NCI-H2196 treated with DMSO at 0.1 percent for 48 hours (cell line): ENCODE measurements around the gene SPTBN5.

Source experiments
- DNase-seq: peaks from one replicate; lab custom pipeline; 2025; ENCODE audit not compliant: unreplicated experiment; lab: John Stamatoyannopoulos, UW

SPTBN5 gene

GRCh38 chr15:41868321-41868720 lies 25.5 kb downstream of the SPTBN5 start:
- no peak for DNase-seq

DNA sequence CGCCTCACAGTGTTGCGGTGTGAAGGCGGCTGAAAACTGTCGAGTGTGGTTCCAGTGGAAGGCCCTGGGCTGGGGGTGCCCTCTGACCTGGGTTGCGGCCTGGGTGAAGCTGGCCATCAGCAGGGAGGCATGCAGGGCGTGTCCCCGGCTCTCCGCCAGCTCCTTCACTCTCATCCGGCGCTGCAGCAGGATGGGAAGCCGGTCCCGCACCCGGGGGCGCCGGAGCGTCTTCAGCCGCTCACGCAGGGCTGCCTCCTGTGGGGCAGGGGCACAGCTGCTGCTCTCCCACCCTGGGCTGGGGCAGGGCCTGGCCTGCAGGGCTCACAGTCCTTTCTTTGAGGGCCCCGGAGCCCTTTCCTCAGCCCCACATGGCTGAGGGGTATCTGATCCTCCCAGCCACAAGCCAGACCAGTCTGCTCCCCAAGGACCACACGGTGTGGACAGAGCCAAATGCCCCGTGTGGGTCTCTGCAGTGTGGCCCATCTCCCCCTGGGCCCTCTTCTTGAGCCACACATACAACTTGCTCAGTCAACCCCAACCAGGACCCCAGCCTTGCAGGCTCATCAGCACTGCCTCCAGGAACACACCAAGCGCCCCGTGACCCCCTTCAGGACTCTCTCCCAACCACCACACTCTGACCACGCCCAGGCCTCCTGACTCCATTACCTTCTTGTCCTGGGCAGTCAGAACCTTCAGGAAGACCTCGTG lies 26.8 kb downstream of the SPTBN5 start:
- no peak for DNase-seq

GRCh38 chr15:41866263-41866703 lies 27.6 kb downstream of the SPTBN5 start:
- DNase-seq, result no peak

DNA sequence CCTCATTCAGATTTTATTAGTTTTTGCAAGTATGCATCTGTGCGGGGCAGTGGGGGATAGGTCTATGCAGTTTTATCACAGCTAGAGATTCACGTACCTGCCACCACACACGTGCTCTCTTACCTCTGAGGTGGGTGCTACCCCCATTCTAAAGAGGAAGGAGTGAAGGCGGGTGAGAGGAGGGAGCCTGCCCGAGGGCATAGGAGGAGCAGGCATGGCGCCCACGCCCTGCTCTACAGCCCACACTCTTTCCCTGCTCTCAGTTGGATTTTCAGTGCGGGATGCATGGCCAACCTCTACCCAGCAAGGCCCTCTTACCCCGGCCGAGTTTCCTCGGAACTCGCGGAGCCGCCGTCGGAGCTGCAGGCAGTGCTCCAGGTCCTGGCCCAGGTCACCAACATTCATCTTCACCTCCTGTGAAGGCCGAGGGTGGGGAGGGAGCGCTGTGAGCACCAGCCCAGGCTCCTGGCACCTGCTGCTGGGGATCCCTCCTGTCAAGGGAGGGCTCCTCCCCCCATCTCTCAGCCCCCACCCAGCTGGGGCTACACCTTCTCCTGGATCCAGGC lies 28.3 kb downstream of the SPTBN5 start:
- DNase-seq, result no peak

DNA sequence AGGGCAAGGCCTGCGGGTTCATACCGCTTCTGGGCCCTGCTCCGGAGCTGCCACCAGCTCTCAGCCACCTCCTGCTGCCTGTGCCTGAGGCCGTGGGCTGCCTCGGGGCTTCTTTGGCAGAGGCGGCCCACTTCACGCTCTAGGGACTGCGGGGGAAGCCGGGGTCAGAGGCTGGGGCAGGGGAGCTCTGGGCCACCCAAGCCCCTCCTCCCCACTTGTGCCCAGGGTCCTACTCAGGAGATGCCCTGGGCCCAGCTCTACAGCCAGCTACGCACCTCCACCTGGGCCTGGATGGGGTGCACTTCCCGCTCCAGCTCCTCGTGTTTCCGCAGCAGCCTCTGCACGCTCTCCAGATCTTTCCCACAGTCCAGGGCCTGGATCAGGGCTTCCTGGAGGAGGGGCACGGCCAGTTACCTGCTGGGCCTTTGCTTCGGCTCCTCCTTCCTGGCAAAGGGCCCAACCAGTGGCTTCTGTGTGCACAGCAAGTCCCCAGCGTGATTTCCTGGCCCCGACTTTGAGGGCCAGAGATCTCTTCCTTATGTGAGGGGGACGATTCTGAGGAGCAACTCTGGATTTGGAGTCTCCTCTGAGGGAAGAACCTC lies 31.2 kb downstream of the SPTBN5 start:
- no peak for DNase-seq

- DNase-seq, result no peak
Observed at GRCh38 chr15:41861736-41862356, 32.0 kb downstream of the SPTBN5 start.

DNA sequence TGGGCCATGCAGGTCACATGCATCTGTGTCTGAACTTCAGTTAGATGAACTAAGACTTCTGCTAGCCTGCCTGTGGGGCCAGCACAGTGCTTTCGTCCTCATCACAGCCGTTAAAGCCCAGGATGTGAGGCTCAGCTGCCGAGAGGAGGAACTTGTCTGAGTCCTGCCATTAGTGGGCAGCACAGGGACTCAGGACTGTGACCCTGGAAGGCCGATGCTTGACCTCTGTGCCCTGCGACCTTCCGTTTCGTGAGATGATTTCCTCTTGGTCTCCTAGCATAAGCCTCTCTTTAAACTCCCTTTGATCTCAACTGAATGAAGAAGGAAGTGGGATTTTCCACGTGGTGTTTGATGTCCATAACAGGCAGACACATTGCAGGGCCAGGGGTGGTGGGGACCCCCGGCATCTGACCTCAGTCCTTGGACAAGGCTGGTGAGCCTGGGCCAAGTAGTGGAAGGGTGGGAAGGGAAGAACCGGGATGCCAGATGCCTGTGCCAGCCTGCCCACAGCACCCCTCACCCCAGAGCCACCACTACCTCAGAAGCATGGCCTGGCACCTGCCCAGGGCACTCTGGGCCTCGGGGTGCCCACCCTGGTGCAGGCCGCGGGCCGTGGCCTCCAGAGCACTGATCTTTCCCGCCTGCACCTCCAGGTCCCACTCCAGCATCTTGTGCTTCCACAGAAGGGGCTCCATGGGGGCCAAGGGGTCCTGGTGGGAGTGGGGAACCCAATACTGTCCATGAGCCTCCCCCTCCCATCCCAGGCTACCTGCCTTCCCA lies 33.6 kb downstream of the SPTBN5 start:
- no peak for DNase-seq

GRCh38 chr15:41858756-41859155 lies 35.1 kb downstream of the SPTBN5 start:
- DNase-seq, result no peak

DNA sequence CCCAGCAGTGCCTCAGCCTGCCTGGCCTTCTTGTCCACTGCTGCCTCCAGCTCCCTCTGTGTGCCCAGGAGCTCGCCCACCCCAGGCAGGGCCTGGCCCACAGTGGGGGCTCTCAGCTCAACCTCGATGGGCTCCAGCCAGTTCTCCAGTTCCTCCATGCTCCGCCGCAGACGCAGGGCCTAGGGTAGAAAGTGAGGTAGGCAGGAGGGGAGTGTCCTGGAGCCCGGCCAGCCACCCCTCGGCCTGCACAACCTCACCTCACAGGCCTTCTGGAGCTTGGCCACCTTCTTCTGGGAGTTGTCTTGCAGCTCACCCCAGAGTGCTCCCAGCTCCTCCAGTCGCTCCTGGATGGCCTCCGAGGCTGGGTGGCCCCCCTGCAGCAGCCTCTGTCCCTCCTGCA lies 36.5 kb downstream of the SPTBN5 start:
- no peak for DNase-seq

DNA sequence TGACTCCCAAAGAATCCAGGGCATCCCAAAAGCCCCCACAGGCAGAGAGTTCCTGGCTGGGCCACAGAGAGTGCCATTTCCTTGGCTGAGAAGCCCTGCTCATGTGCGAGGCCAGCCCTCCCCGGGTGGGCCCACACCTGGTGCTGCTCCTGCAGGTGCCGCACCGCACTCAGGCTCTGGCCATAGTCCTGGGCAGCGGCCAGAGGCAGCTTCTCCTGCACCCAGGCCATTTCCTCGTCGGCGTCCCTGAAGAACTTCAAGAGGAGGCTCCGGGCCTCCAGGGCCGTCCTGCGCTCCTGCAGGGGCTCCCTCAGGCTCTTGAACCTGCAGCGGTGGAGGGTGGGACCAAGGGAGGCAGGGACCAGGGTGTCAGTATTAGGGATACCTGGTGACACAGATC lies 37.1 kb downstream of the SPTBN5 start:
- no peak for DNase-seq

GRCh38 chr15:41856262-41856661 lies 37.6 kb downstream of the SPTBN5 start:
- no peak for DNase-seq

GRCh38 chr15:41855261-41855961 lies 38.4 kb downstream of the SPTBN5 start:
- no peak for DNase-seq

DNA sequence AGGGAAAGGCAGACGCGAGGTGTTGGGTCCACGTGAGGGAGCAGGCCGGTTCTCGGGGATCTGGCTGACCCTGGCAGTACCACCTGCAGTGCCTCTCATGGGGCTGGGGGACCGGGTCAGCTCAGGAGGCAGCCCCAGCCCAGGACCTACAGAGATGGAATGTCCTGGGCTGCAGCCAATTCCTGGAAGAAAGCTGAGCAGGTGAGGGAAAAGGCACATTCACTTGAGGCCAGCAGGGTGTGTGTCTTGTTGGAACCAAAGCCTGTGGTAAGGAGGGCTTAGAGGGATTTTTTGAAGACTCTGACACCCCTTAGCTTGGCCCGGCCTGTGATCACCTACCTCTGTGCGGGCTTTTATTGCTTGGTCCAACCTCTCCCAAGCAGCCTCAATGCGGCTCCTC lies 39.4 kb downstream of the SPTBN5 start:
- DNase-seq, result no peak

DNA sequence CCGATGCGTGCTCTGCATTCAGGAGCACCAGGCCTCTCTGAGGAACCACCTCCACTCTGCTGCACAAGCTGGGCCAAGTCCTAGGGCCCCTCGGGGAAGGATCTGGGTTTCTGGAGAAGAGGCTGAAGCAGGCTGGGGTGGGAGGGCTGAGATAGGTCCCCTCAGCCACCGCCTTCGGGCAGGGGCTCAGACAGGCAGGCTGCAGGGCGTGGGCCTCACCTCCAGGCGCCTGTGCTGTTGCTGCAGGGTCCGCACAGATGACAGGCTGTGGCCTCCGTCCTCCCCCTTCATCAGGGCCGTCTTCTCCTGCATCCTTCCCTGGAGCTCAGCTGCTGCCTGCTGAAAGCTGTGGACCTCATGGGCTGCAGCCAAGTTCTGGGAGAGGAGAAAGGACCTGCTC lies 40.0 kb downstream of the SPTBN5 start:
- no peak for DNase-seq

DNA sequence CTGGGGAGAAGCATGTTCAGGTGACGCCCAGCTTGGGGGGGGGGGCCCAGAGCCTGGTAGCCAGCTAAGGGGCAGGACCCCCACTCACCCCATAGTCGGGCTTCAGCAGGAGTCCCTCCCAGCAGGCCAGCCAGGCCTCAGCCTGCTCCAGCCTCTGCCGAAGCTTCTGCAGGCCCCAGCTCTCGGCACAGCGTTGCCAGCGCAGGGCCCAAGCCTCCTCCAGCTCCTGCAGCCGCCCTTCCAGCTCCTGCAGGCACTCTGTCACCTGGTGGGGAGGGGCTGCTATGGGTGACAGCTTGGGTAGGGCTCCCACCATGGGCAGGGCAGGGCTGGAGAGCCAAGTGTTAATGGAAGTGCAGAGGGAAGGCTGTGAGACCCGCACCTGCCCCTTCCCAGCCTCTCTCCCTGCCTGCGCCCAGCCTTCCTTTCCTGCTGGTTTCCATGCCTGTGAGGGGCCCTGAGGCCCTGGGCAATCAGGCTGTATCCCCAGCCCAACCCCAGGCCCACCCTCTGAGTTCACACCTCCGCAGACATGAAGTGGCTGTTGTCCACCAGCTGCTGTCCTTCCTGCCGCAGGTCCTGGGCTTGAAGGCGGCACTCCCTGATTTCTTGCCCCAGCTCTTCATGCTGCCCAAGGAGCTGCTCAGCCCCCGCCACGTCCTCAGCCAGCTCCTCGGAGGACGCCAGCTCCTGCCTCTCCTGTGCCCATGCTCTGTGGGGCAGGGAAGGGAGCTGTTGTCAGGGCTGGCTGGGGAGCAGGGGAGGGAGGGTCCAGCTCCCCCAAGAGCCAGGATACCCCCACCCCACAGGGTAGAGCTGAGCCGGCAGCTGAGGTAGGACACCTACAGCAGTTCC lies 40.9 kb downstream of the SPTBN5 start:
- no peak for DNase-seq

DNA sequence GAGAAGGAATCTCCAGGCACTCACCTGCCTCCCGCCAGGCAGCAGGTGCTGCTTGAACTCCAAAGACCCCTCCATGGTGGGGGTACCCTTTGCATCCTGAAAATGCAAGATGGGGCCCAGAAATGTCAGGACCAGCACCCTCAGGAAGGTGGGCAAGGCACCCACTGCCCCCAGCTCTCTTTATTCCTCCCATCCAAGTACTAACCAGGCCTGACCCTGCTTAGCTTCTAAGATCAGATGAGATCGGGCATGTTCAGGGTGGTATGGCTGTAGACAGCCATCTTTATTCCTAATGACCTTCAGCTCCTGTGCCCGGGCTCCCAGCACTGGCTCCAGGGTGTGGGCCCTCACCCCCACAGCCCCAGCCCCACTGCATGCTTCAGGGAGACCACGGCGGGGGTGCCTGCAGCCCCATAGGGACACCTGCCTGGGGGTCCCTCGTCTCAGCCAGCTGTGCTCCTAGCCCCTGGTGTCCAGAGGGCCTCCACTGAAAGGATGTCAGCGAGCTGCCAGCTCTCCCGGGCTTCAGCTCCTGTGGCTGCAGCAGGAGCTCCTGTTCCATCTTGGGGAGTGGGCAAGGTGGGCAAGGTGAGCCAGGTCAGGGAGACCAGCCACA lies 42.0 kb downstream of the SPTBN5 start:
- no peak for DNase-seq

DNA sequence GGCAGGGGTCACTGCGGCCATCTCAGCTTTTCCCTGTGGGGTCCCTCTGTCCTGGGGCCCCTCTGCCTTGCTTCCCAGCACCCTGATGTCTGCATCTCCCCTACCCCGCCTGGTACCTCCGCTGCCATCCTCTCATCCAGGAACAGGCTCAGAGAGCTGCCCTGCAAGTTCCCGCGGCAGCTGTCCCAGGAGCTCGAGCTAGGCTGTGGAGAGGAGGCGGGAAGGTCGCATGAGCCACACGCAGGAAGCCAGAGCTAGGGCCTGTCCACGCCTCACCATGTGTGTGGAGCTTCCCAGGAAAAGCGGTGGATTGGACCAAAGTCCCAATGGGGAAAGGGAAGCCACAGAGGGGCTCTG lies 42.7 kb downstream of the SPTBN5 start:
- no peak for DNase-seq

DNA sequence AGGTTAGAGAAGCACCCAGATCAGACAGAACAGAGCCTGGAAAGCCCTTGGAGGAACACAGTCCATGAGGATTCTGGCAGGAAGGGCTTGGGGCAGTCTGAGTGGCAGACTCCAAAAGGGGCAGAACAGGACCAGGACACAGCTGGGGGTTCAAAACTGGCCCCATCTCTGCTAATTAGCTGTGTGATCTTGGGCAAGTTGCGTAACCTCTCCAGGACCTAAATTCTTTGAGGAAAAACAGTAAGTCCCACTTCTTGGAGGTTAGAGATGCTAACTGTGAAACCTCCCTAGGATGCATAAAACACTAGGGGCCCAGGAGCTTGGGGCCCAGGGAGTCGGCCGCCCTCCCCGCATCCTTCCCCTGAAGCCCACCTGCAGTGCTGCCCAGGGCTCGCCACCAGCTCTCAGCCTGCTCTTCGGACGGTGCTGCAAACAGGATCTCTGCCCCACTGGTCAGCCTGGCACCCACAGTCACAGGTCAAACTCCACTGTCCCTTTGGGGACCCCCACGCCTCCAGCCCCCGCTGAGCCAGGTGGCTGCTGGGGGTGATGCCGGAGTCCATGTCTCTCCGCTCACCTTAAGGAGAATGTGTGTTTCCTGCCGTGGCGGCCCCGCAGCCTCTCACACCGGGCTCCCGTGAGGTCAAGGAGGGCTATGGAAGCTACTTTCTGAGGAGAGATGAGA lies 43.2 kb downstream of the SPTBN5 start:
- DNase-seq, result no peak

GRCh38 chr15:41849861-41850260 lies 44.0 kb downstream of the SPTBN5 start:
- DNase-seq, result no peak
